Measurements from ENCODE around the gene DHRS7B. TPM values are rescaled to one million over a fixed set of nuclear protein-coding genes. Genes with fewer than 3 reads are reported as not detected.

The DHRS7B gene, protein sequence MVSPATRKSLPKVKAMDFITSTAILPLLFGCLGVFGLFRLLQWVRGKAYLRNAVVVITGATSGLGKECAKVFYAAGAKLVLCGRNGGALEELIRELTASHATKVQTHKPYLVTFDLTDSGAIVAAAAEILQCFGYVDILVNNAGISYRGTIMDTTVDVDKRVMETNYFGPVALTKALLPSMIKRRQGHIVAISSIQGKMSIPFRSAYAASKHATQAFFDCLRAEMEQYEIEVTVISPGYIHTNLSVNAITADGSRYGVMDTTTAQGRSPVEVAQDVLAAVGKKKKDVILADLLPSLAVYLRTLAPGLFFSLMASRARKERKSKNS
- 14.8 and 15.2 TPM in 2 replicates for total RNA-seq

DNA sequence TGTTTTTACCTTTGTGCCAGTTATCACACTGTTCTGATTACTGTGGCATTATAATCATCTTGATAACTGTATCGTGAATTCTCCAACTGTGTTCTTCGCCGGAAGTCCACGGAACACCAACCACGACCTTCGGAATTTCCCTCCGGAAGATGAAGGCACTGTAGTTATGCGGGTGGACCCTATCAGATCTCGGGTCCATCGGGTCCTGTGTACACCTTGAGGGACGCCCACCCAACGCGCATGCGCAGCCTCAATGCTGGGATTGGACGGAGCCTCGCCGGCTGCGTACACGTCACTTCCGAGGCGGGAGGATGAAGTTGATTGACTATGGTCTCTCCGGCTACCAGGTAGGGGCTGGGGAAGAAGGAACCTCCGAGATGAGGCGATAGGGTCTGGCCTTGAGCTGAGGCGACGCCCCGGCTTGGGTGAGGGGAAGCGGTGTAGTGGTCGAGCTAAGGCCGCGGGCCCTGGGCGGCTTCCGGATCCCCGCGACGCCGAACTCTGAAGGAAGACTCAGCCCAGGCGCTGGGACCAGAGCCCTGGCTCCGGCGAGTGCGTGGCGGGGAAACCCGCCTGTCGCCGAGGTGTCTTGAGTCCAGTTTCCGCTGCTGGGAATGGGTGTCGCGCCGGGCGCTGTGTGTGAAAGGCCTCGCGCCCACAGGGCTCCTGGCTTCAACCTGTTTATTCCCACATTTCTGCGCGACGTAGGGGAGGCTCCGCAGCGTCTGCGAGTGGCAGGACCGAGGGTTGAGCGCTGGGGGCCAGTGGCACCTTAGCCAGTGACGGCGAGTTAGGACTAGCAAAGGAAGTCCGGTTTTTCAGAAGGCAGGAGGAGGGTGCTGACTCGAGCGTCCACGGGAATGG is at the start of gene DHRS7B:
DHRS7B (plus strand) TSS at position 320 of the 864 bp plus-strand sequence; CDS start at position 328, 8 bp downstream.

DNA sequence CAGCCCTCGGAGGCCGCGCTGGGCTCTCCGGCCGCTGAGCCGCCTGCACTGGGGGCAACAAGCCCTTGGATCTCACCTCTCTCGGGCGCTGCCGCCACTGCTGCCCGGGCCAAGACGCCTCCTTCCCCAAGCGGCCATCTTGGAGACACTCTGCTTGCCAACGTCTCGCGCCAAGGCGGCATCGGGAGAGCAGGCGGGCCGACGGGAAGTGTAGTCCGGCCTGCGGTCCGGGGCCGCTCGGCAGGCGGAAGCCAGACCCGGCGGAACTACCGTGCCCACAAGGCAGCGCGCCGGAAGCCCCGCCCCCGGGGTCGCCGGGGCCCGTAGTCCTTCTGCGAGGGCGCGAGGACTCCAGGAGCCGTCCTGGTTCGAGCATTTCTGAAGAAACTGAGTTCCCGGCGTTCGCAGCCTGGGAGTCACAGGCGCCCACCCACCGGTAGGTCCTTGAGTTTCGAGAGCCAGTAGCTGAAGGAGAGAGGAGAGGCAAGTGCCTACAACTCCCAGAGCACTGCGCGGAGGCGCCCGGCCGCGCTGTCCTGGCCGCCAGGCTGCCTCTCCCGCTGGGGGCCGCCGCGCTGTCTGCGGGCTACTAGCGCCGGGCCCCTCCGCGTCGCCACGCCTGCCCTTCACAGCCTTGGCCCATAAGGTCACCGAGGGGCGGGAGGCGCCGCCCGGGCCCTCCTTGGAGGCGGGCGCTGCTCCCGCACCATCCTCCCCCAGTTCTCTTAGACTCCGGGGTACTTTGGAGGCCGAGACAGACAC is 87.4 kb downstream of the DHRS7B start, which contains the start of gene TMEM11:
TMEM11 (minus strand) TSS at position 147 of the 762 bp plus-strand sequence; CDS start at position 138, 9 bp downstream.

Small RNA genes lying within 50 kb of the gene (small RNA-seq; reads per million reads assigned to genes)
- not detected for gene RN7SL426P

Other genes starting within 250 kb of the DHRS7B start
- gene USP22, start 84.0 kb upstream of the DHRS7B start, total RNA-seq: 224 and 226 TPM in 2 replicates
- gene TMEM11, start 87.2 kb downstream of the DHRS7B start, total RNA-seq: 16.1 and 17.0 TPM in 2 replicates
- gene NATD1, start 126.4 kb downstream of the DHRS7B start, total RNA-seq: 5.7 and 6.7 TPM in 2 replicates
- gene MAP2K3, start 157.7 kb downstream of the DHRS7B start, total RNA-seq: 30.4 and 46.8 TPM in 2 replicates
- gene KCNJ12, start 249.4 kb downstream of the DHRS7B start, total RNA-seq: 6.7 and 7.2 TPM in 2 replicates